ENCODE results near the gene PPP1R9A. TPM values are rescaled to one million over a fixed set of nuclear protein-coding genes. Genes with fewer than 3 reads are reported as not detected.

Gene PPP1R9A
- total RNA-seq, 1 donor from 2014 or later = 19.9 TPM

GRCh38 chr7:95026421-95027072 lies 119.2 kb downstream of the PPP1R9A start:
- Histone ChIP-seq H3K4me3 (ENCODE audit: low read depth, low read length) (no peak overlapping the region), H3K36me3 (ENCODE audit: control insufficient read depth, insufficient read depth, low read length) (no peaks in the 10 kb centered on the region), H3K27me3 (ENCODE audit: control insufficient read depth, insufficient read depth, low read length) (no peaks in the 10 kb centered on the region)
- TF ChIP-seq CTCF (IDR thresholded peaks at IDR 0.05; ENCODE audit: insufficient read depth, low read length, poor library complexity, severe bottlenecking) = no peak
- no peak for DNase-seq (ENCODE audit: low read depth)

- Histone ChIP-seq H3K27me3 (ENCODE audit: control insufficient read depth, insufficient read depth, low read length) (no peaks in the 10 kb centered on the region), H3K36me3 (ENCODE audit: control insufficient read depth, insufficient read depth, low read length) (no peaks in the 10 kb centered on the region), H3K4me3 (ENCODE audit: low read depth, low read length) (no peak overlapping the region)
- no peak for DNase-seq (ENCODE audit: low read depth)
- TF ChIP-seq CTCF (IDR thresholded peaks at IDR 0.05; ENCODE audit: insufficient read depth, low read length, poor library complexity, severe bottlenecking) = no peak
Observed at GRCh38 chr7:95027234-95027872, 120.0 kb downstream of the PPP1R9A start.

- Histone ChIP-seq H3K4me3 (ENCODE audit: low read depth, low read length) (no peak overlapping the region), H3K27me3 (ENCODE audit: control insufficient read depth, insufficient read depth, low read length) (no peaks in the 10 kb centered on the region), H3K36me3 (ENCODE audit: control insufficient read depth, insufficient read depth, low read length) (no peaks in the 10 kb centered on the region)
- no peak for DNase-seq (ENCODE audit: low read depth)
- no peak for TF ChIP-seq CTCF (IDR thresholded peaks at IDR 0.05; ENCODE audit: insufficient read depth, low read length, poor library complexity, severe bottlenecking)
Observed at GRCh38 chr7:95028683-95029082, 121.3 kb downstream of the PPP1R9A start.

GRCh38 chr7:95035295-95035694 lies 127.9 kb downstream of the PPP1R9A start:
- no peak for DNase-seq (ENCODE audit: low read depth)

GRCh38 chr7:95041031-95041430 lies 133.6 kb downstream of the PPP1R9A start:
- Histone ChIP-seq H3K36me3 (ENCODE audit: control insufficient read depth, insufficient read depth, low read length) (no peaks in the 10 kb centered on the region), H3K4me3 (ENCODE audit: low read depth, low read length) (no peak overlapping the region), H3K27me3 (ENCODE audit: control insufficient read depth, insufficient read depth, low read length) (no peaks in the 10 kb centered on the region)
- DNase-seq (ENCODE audit: low read depth) = no peak
- no peak for TF ChIP-seq CTCF (IDR thresholded peaks at IDR 0.05; ENCODE audit: insufficient read depth, low read length, poor library complexity, severe bottlenecking)

More at GRCh38 chr7:95035295-95035694, 127.9 kb downstream of the PPP1R9A start:
- H3K36me3 ChIP-seq (ENCODE audit: control insufficient read depth, insufficient read depth, low read length) = no peaks in the 10 kb centered on the region
- H3K27me3 ChIP-seq (ENCODE audit: control insufficient read depth, insufficient read depth, low read length) = no peaks in the 10 kb centered on the region
- H3K4me3 ChIP-seq (ENCODE audit: low read depth, low read length) = no peak overlapping the region
- no peak for TF ChIP-seq CTCF (IDR thresholded peaks at IDR 0.05; ENCODE audit: insufficient read depth, low read length, poor library complexity, severe bottlenecking)

Data from kidney epithelial cell (primary cell).